Upper lobe of left lung (tissue), 6 donors: Measurements from ENCODE around the gene AKAP6. TPM values are rescaled to one million over a fixed set of nuclear protein-coding genes. Genes with fewer than 3 reads are reported as not detected.

Source experiments
- ATAC-seq, 2 donors: fragments of 200-7000 bp; cut with Tn5 transposase; one replicate each; pipeline ENCODE4 v1.9.1; 2022; ENCODE audit warnings: mild to moderate bottlenecking in 2 of 2, moderate library complexity in 2 of 2; ENCODE audit not compliant: low FRiP score in 2 of 2
- DNase-seq, 2 donors: peaks; one replicate each; pipeline ENCODE4 v3.0.0-alpha.2; 2019 to 2020
- H3K27ac ChIP-seq, 4 donors: fragments of 200-600 bp; sonication (generic); one replicate each; pipeline ENCODE4 v1.5.1; 2016 to 2019
- H3K27me3 ChIP-seq, 4 donors: fragments of 200-600 bp; sonication (generic); one replicate each; pipeline ENCODE4 v1.5.1; 2017 to 2019
- H3K36me3 ChIP-seq, 4 donors: fragments of 200-600 bp; sonication (generic); one replicate each; pipeline ENCODE4 v1.5.1; 2016 to 2019
- H3K4me1 ChIP-seq, 4 donors: fragments of 200-600 bp; sonication (generic); one replicate each; pipeline ENCODE4 v1.5.1; 2018 to 2019
- H3K4me3 ChIP-seq, 4 donors: fragments of 200-600 bp; sonication (generic); one replicate each; pipeline ENCODE4 v1.5.1; 2017 to 2019; ENCODE audit warnings: mild to moderate bottlenecking in 2 of 4, moderate library complexity in 1 of 4
- H3K9me3 ChIP-seq, 4 donors: fragments of 200-600 bp; sonication (generic); one replicate each; pipeline ENCODE4 v1.5.1; 2018 to 2019
- EP300 ChIP-seq, 4 donors: sonication (generic); formaldehyde crosslinking; IDR thresholded peaks; one replicate each; pipeline ENCODE4 v1.5.1; 2017; ENCODE audit warnings: antibody characterized with exemption in 4 of 4, control low read depth in 2 of 4
- POLR2A ChIP-seq, 4 donors: fragments of 450-650 bp; IDR thresholded peaks; one replicate each; pipeline ENCODE4 v1.5.1; 2016 to 2017; ENCODE audit warnings: antibody characterized with exemption in 4 of 4, mild to moderate bottlenecking in 2 of 4
- POLR2AphosphoS5 ChIP-seq, 2 donors: sonication (generic); formaldehyde crosslinking; IDR thresholded peaks; one replicate each; pipeline ENCODE4 v1.5.1; 2017; ENCODE audit warnings: antibody characterized with exemption in 2 of 2
- WGBS, 2 donors: methylation state at CpG; one replicate each; pipeline ENCODE4 v1.1.5; 2017 to 2018; 5-methylcytosine and 5-hydroxymethylcytosine counted together
- total RNA-seq, 6 donors: library from RNA; depleted of rRNA in 4 of 6; stranded (reverse); fragments of >200 nt in 4 of 6; gene quantifications; one replicate each; pipeline versions ENCODE4 v1.1.0 to v1.2.1, GENCODE V29; 2016 to 2021
- TF ChIP-seq, protein P1 (sequence below), 6 experiments: fragments of 450-650 bp in 4 of 6; fragments of 200-600 bp in 2 of 6; sonication (generic) in 2 of 6; IDR thresholded peaks; one replicate each; pipeline ENCODE4 v1.5.1; 2016 to 2019; ENCODE audit warnings: antibody characterized with exemption in 6 of 6
- donor health status: DM: no; HTN: no; CAD: no; lungs with moderate emphysema.
- donor health status: DM: no; HTN: yes; CAD: no; lungs with severe emphysema.

AKAP6 gene
- total RNA-seq, 6 donors from 2014 or later, result 6.2 to 27.7 (median 10.7) TPM

DNA sequence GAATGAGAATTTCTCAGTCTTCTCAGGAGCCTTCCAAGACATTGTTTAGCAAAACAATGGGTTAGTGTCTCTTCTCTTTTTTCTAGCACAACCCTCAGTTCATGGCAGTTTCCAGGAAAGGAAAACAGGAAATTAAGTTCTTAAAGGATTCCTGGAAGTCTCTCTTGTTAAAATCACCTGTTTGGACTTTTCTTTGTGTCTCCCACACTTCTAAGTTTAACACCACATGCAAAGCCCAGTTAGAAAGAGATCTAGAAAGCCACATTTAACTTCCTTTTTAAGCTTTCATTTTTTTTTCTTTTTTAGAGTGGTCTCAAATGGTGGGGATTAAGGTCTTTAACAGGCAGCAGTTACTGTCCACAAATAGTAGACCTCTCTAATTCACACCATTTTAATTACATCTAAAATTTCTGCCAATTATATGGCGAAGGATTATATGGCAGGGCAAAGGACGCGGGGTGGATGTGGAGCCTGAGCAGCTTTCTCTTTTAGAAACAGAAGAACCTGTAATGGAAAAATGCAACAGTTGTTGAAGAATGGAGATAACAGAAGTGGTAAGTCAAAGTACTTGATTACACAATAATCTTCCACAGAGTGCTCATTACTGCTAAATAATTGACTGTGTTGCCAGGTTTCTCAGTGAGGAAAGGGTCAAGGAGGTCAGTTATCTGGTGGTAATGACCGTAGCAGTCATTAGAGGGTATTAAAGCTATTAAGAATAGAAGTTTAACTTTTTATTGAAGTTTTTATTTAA, 298.6 kb downstream of the AKAP6 start:
- ATAC-seq (no peak), DNase-seq (no peak)
- no peaks in the 10 kb centered on the region for H3K4me1 ChIP-seq
- no peak overlapping the region for H3K4me3 ChIP-seq
- H3K27me3 ChIP-seq, result no peaks in the 10 kb centered on the region
- no peaks in the 10 kb centered on the region for H3K9me3 ChIP-seq
- WGBS, 2 donors, result 72 to 80% methylated on average over 4 of the region's 4 CpGs
- H3K27ac ChIP-seq, result no peak overlapping the region
- no peaks in the 10 kb centered on the region for H3K36me3 ChIP-seq
- TF ChIP-seq POLR2AphosphoS5 (IDR thresholded peaks at IDR 0.05), result no peak
- TF ChIP-seq, protein P1, sequence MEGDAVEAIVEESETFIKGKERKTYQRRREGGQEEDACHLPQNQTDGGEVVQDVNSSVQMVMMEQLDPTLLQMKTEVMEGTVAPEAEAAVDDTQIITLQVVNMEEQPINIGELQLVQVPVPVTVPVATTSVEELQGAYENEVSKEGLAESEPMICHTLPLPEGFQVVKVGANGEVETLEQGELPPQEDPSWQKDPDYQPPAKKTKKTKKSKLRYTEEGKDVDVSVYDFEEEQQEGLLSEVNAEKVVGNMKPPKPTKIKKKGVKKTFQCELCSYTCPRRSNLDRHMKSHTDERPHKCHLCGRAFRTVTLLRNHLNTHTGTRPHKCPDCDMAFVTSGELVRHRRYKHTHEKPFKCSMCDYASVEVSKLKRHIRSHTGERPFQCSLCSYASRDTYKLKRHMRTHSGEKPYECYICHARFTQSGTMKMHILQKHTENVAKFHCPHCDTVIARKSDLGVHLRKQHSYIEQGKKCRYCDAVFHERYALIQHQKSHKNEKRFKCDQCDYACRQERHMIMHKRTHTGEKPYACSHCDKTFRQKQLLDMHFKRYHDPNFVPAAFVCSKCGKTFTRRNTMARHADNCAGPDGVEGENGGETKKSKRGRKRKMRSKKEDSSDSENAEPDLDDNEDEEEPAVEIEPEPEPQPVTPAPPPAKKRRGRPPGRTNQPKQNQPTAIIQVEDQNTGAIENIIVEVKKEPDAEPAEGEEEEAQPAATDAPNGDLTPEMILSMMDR (IDR thresholded peaks at IDR 0.05), result no peak
- TF ChIP-seq POLR2A (IDR thresholded peaks at IDR 0.05), result no peak
- no peak for TF ChIP-seq EP300 (IDR thresholded peaks at IDR 0.05)

DNA sequence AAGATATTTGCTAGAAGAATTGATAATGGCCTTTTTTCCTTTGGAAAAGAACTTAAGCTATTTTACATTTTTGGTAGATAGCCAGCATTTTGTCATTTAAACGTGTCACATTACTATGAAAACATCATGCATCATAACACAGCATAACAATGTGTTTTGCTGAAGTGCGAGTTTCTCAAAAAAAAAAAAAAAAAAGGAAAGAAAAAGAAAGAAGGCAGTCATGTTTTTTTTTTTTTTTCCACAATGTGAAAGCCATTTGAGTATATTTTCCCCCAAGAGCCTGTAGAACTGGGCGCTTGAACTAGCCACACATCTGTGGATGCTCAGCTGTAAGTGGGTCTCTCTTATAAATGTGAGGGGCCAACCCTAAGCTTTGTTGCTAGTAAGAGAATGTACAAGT, 300.1 kb downstream of the AKAP6 start:
- Histone ChIP-seq H3K27ac (no peak overlapping the region), H3K9me3 (no peaks in the 10 kb centered on the region), H3K36me3 (no peaks in the 10 kb centered on the region), H3K27me3 (no peaks in the 10 kb centered on the region), H3K4me3 (no peak overlapping the region), H3K4me1 (no peaks in the 10 kb centered on the region)
- ATAC-seq, result no peak
- DNase-seq, result no peak
- 61 to 71% methylated on average over 3 of the region's 3 CpGs for WGBS, 2 donors
- TF ChIP-seq EP300 (IDR thresholded peaks at IDR 0.05), result no peak
- TF ChIP-seq, protein P1 (IDR thresholded peaks at IDR 0.05), result no peak
- TF ChIP-seq POLR2AphosphoS5 (IDR thresholded peaks at IDR 0.05), result no peak
- no peak for TF ChIP-seq POLR2A (IDR thresholded peaks at IDR 0.05)

DNA sequence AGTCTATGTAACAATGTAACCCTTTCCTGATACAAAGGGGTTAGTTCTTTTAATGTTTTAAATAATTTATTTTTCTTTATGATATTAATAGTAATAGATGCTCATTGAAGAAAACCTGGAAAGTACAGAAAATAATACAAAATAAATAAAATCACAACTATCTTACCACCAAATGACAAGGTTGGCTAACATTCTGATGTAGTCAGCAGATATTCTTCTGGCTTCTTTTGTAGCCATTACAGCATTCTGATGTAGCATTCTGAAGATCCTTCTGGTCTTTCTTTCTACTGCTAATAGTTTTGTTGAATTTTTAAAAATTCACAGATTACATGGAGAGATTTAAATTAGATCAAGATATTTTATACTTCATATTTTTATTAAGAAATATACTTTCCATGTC, 301.6 kb downstream of the AKAP6 start:
- H3K4me1 ChIP-seq, result no peaks in the 10 kb centered on the region
- no peaks in the 10 kb centered on the region for H3K27me3 ChIP-seq
- TF ChIP-seq, protein P1 (IDR thresholded peaks at IDR 0.05), result no peak
- TF ChIP-seq POLR2A (IDR thresholded peaks at IDR 0.05) (no peak), POLR2AphosphoS5 (IDR thresholded peaks at IDR 0.05) (no peak), EP300 (IDR thresholded peaks at IDR 0.05) (no peak)
- DNase-seq, result no peak
- ATAC-seq, result no peak
- H3K27ac ChIP-seq, result no peak overlapping the region
- H3K4me3 ChIP-seq, result no peak overlapping the region
- no peaks in the 10 kb centered on the region for H3K36me3 ChIP-seq
- H3K9me3 ChIP-seq, result no peaks in the 10 kb centered on the region

DNA sequence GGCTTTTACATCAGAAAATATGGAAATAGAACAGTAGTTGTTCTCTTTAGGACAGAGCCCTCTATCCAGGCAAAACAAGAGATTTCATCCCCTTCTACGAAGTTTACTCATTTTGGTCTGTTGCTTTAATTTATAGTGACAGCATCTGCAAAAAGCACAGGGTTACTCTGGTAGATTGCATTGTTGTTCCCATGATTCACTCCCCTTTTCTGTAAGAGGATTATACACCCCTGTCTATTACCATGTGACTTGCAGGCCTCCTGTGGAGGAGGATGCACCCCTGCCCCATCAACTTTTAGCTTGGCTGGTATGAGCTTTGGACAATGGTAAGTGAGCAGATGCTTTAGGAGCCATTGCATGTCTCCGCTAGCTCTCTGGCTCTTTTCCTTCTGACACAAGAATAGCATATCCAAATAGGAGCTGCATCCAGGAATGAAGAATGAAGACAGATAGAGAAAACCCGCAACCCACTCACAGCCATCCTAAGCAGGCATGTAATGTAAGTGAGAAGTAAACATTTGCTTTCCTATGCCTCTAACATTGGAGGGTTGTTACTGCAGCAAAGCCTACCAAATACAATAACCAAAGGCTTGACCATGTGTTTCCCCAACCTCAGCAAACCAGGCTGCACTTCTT, 304.2 kb downstream of the AKAP6 start:
- no peak for ATAC-seq
- 90 to 94% methylated on average over 3 of the region's 3 CpGs for whole genome bisulfite sequencing, 2 donors
- no peaks in the 10 kb centered on the region for H3K27me3 ChIP-seq
- no peak overlapping the region for H3K4me3 ChIP-seq
- DNase-seq, result no peak
- no peaks in the 10 kb centered on the region for H3K36me3 ChIP-seq
- TF ChIP-seq, protein P1 (IDR thresholded peaks at IDR 0.05), result no peak
- TF ChIP-seq EP300 (IDR thresholded peaks at IDR 0.05) (no peak), POLR2AphosphoS5 (IDR thresholded peaks at IDR 0.05) (no peak), POLR2A (IDR thresholded peaks at IDR 0.05) (no peak)
- no peak overlapping the region for H3K27ac ChIP-seq
- H3K4me1 ChIP-seq, result no peaks in the 10 kb centered on the region
- H3K9me3 ChIP-seq, result no peaks in the 10 kb centered on the region

DNA sequence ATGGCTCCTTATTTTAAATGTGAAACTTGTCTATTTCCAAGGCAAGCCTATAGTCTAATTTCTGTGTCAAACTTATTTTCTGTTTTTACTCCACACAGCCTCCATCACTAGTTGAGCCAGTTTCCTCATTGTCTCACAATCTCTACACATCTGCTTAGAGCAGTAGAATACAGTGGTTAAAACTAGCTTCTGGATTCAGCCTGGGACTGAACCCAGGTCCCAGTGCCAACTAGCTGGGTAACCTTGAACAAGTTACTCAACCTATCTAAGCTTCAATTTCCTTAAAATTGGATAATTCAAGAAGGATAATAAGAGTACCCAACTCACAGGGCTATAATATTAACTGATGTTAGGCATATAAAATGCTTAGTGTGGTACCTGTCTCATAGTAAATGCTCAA, 304.8 kb downstream of the AKAP6 start:
- no peaks in the 10 kb centered on the region for H3K27me3 ChIP-seq
- no peak overlapping the region for H3K4me3 ChIP-seq
- TF ChIP-seq EP300 (IDR thresholded peaks at IDR 0.05) (no peak), POLR2AphosphoS5 (IDR thresholded peaks at IDR 0.05) (no peak), POLR2A (IDR thresholded peaks at IDR 0.05) (no peak)
- TF ChIP-seq, protein P1 (IDR thresholded peaks at IDR 0.05), result no peak
- H3K36me3 ChIP-seq, result no peaks in the 10 kb centered on the region
- H3K27ac ChIP-seq, result no peak overlapping the region
- DNase-seq (no peak), ATAC-seq (no peak)
- H3K4me1 ChIP-seq, result no peaks in the 10 kb centered on the region
- H3K9me3 ChIP-seq, result no peaks in the 10 kb centered on the region
